ENCODE measurements around the gene DMRT1.
A peak's percentile ranks its signal among the peaks of the same experiment; 100 is the strongest.

The DMRT1 gene

DNA sequence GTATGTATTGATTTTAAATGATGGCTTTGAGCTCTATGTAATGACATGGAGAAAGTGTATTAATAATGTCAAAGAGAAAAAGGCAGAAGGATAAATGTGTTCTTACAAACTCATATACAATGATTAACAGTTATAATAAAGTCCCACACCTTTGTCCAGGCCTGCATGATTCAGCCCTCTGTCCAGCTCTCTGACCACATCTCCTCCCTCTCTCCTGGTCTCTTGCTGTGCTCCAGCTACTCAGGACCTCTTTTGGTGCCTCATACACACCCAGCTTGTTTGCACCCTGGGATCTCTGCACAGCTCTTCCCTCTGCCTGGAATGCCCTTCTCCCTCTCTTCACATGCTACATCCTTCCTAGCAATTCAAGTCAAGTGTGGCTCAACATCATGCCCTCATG lies 37.5 kb upstream of the DMRT1 start:
- no peak for DNase-seq (ENCODE audit: low spot score)
- TF ChIP-seq, protein P1, sequence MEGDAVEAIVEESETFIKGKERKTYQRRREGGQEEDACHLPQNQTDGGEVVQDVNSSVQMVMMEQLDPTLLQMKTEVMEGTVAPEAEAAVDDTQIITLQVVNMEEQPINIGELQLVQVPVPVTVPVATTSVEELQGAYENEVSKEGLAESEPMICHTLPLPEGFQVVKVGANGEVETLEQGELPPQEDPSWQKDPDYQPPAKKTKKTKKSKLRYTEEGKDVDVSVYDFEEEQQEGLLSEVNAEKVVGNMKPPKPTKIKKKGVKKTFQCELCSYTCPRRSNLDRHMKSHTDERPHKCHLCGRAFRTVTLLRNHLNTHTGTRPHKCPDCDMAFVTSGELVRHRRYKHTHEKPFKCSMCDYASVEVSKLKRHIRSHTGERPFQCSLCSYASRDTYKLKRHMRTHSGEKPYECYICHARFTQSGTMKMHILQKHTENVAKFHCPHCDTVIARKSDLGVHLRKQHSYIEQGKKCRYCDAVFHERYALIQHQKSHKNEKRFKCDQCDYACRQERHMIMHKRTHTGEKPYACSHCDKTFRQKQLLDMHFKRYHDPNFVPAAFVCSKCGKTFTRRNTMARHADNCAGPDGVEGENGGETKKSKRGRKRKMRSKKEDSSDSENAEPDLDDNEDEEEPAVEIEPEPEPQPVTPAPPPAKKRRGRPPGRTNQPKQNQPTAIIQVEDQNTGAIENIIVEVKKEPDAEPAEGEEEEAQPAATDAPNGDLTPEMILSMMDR (IDR thresholded peaks at IDR 0.05) = no peak
- Histone ChIP-seq H3K27ac (no peak overlapping the region), H3K4me3 (no peak overlapping the region)

DNA sequence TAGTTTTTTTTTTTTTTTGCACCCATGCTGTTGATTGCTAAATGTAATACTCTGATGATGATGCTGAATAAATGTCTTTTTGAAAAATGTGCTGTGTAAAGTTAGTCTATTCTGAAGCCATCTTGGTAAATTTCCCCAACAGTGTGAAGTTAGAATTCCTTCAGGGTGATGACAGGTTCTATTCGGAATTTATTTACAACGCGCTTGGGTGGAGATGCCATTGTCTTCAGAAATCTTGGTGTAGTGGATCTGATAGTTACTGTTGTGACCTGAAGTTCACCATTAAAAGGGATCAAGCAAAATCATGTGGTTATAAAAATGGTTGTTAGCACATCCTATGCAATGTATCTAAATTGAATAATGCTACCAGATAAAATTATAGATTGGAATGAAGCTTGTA lies 36.3 kb upstream of the DMRT1 start:
- DNase-seq (ENCODE audit: low spot score) = no peak
- Histone ChIP-seq H3K4me3 (no peak overlapping the region), H3K27ac (no peak overlapping the region)
- TF ChIP-seq, protein P1 (IDR thresholded peaks at IDR 0.05) = no peak

DNA sequence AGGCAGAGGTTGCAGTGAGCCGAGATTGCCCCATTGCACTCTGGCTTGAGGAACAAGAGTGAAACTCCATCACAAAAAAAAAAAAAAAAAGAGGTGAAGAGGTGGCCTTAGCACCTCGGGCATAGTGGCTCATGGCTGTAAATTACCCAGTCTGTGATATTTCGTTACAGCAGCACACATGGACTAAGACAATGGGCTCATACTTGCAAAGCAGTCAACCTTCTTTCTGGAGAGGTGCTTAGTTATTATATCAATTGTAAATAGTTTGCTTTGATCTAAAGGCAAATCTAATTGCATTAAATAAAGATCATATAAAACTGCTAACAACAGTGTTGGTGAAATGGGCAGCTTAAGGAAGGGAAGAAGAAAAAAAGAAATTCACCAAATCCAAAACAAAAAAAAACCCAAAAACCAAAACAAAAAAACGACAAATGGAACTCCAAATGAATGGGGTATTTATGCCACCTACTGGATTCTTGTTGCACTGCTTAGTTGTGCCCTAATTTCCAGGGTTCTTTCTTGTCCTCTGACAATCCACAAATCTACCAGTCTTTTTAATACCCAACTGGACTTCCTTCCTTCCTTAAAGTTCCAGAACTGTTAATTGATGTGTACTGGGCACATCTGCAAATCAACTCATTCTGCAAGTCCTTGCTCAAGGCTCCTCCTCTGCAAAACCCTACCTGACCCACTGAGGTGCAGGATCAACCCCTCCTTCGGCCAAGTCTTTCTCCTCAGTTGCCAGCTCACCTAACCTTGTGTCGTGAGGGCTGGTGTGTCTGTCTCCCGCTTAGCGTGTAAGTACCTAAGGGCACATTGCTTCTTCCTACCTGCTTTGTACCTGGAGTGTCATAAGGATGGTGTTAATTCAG lies 35.0 kb upstream of the DMRT1 start:
- DNase-seq (ENCODE audit: low spot score) = no peak
- Histone ChIP-seq H3K4me3 (no peak overlapping the region), H3K27ac (no peak overlapping the region)
- TF ChIP-seq, protein P1 (IDR thresholded peaks at IDR 0.05) = peak; percentile 49

DNA sequence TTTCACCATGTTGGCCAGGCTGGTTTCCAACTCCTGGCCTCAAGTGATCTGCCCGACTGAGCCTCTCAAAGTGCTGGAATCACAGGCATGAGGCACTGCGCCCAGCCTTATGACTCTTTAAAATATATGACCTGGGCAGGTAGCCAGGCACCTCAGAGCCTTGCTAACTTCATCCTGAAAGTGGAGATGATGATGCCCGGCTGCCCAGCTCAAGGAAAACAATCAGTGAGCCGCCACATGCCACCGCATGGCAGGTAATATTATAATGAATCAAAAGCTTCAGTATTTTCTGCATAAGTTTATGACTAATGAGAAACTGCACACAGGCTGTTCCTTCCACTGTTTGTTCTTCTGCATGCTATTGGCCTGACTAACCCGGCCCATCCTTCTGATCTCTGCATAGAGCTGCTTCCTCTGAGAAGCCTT lies 30.4 kb upstream of the DMRT1 start:
- TF ChIP-seq, protein P1 (IDR thresholded peaks at IDR 0.05) = no peak
- H3K27ac ChIP-seq = no peak overlapping the region
- H3K4me3 ChIP-seq = no peak overlapping the region
- no peak for DNase-seq (ENCODE audit: low spot score)

DNA sequence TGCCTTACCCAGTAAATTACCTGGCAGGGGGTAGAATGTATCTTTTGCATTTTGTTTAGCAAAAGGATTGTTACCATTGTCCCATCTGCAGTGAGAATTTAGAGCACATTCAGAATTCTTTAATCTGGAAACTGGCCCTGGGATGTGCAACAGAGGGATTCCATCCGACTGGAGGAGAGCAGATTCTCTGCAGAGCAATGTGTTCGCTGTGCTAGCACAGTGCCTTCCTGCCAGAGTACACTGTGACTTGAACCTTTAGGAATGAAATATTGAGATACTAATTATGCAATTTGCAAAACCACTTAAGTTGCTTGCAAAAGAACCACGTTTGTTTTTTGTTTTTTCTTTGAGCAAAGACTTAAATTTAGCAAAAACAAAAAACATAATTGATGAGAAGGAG lies 22.5 kb upstream of the DMRT1 start:
- no peak for DNase-seq (ENCODE audit: low spot score)
- Histone ChIP-seq H3K4me3 (no peak overlapping the region), H3K27ac (no peak overlapping the region)
- TF ChIP-seq, protein P1 (IDR thresholded peaks at IDR 0.05) = no peak

DNA sequence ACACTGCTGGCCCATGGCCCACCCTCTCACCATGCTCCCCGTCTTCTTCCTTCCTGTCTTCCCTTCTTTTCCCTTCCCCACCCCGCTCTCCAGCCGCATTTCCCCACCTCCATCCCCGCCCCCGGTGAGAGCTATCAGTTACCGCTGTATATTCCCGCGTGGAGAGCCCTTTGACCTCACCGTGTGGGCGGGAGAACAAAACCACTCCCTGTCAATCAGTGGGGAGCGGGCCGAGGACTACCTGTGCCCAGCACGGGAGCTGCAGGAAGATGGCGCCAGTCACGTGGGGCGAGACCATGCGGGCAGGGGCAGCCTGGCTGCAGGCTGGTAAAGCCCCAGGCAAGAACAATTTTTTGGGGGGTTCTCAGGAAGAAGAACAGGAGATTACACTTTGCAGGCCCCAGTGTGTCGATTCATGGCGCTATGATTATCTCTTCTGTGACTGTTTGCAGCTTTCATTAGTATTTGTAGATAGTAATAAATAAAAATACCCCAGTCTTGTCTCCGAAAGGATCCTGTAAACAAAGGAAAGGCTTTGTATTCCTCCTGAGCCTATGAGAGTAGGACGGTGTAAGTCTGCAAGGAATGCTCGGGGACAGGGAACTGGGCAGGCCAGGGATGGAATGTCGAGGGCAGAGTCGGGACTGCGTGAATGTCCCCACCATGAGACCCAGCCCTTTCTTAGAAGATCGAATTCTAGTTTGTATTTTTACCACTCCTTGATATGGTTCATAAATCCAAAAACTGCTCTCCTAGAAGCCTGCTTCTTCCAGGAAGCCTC lies 14.8 kb upstream of the DMRT1 start:
- no peak for DNase-seq (ENCODE audit: low spot score)
- Histone ChIP-seq H3K27ac (no peak overlapping the region), H3K4me3 (no peak overlapping the region)
- TF ChIP-seq, protein P1 (IDR thresholded peaks at IDR 0.05) = no peak

Data from coronary artery (tissue), 2 donors.